HEK293T (cell line): ENCODE data around the gene RGS16.

Experiments used
- ARNT ChIP-seq: fragments of 450-650 bp; IDR thresholded peaks from 2 replicates; pipeline ENCODE4 v1.6.1; 2017; ENCODE audit warnings: mild to moderate bottlenecking
- BHLHE40 ChIP-seq: fragments of 450-650 bp; IDR thresholded peaks from 2 replicates; pipeline ENCODE4 v1.6.1; 2016; ENCODE audit warnings: mild to moderate bottlenecking, moderate library complexity, borderline replicate concordance
- CTBP1 ChIP-seq: fragments of 450-650 bp; IDR thresholded peaks from 2 replicates; pipeline ENCODE4 v1.6.1; 2016; ENCODE audit warnings: borderline replicate concordance
- ELF4 ChIP-seq: fragments of 450-650 bp; IDR thresholded peaks from 2 replicates; pipeline ENCODE4 v1.6.1; 2017; ENCODE audit warnings: antibody characterized with exemption
- FOXK2 ChIP-seq: fragments of 450-650 bp; IDR thresholded peaks from 2 replicates; pipeline ENCODE4 v1.6.1; 2016; ENCODE audit warnings: mild to moderate bottlenecking
- FOXM1 ChIP-seq: fragments of 450-650 bp; IDR thresholded peaks from 2 replicates; pipeline ENCODE4 v1.6.1; 2017; ENCODE audit warnings: mild to moderate bottlenecking, borderline replicate concordance
- HDGF ChIP-seq: fragments of 450-650 bp; IDR thresholded peaks from 2 replicates; pipeline ENCODE4 v1.6.1; 2017; ENCODE audit warnings: antibody characterized with exemption, borderline replicate concordance
- L3MBTL2 ChIP-seq: fragments of 450-650 bp; conservative IDR thresholded peaks from 2 replicates; pipeline ENCODE4 v1.6.1; 2016; ENCODE audit warnings: mild to moderate bottlenecking
- LEF1 ChIP-seq: fragments of 450-650 bp; IDR thresholded peaks from 2 replicates; pipeline ENCODE4 v1.6.1; 2017; ENCODE audit warnings: mild to moderate bottlenecking, borderline replicate concordance
- NFRKB ChIP-seq: fragments of 450-650 bp; IDR thresholded peaks from 2 replicates; pipeline ENCODE4 v1.6.1; 2016; ENCODE audit warnings: mild to moderate bottlenecking, moderate library complexity
- SP1 ChIP-seq: fragments of 450-650 bp; IDR thresholded peaks from 2 replicates; pipeline ENCODE4 v1.6.1; 2017
- SUZ12 ChIP-seq: fragments of 450-650 bp; IDR thresholded peaks from 2 replicates; pipeline ENCODE4 v1.6.1; 2016; ENCODE audit warnings: mild to moderate bottlenecking
- TARDBP ChIP-seq: fragments of 450-650 bp; IDR thresholded peaks from 2 replicates; pipeline ENCODE4 v1.6.1; 2016
- TF ChIP-seq, protein P1 (sequence below): fragments of 450-650 bp; IDR thresholded peaks from 2 replicates; pipeline ENCODE4 v1.6.1; 2016

DNA sequence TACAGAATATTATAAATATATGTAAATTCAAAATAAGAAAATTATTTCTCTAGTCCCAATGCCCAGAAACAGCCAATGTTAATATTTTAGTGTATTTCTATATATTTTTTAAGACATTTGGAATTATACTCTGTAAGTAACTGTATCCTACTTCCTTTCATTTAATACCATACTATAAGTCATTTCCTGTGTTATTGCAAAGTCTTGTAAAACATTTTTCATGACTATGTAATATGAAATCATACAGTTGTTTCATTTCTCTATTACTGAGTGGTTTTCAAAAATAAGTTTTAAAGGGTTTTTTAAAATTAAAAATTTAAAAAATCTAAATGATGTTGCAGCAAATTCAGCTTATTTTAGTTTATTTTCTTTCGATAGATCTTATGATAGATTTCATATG is 17.1 kb downstream of the RGS16 start:
- TF ChIP-seq FOXM1 (no peak), BHLHE40 (no peak), ELF4 (no peak), SP1 (no peak), FOXK2 (no peak), ARNT (no peak), SUZ12 (no peak), TARDBP (no peak), NFRKB (no peak), L3MBTL2 (no peak), CTBP1 (no peak), HDGF (no peak), LEF1 (no peak)
- TF ChIP-seq, protein P1, sequence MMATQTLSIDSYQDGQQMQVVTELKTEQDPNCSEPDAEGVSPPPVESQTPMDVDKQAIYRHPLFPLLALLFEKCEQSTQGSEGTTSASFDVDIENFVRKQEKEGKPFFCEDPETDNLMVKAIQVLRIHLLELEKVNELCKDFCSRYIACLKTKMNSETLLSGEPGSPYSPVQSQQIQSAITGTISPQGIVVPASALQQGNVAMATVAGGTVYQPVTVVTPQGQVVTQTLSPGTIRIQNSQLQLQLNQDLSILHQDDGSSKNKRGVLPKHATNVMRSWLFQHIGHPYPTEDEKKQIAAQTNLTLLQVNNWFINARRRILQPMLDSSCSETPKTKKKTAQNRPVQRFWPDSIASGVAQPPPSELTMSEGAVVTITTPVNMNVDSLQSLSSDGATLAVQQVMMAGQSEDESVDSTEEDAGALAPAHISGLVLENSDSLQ = no peak
